ENCODE measurements around the gene NMD3. TPM values are rescaled to one million over a fixed set of nuclear protein-coding genes. Genes with fewer than 3 reads are reported as not detected.

The NMD3 gene
- total and polyA plus RNA-seq, 2 donors from 2014 or later = 24.2 to 55.5 TPM

DNA sequence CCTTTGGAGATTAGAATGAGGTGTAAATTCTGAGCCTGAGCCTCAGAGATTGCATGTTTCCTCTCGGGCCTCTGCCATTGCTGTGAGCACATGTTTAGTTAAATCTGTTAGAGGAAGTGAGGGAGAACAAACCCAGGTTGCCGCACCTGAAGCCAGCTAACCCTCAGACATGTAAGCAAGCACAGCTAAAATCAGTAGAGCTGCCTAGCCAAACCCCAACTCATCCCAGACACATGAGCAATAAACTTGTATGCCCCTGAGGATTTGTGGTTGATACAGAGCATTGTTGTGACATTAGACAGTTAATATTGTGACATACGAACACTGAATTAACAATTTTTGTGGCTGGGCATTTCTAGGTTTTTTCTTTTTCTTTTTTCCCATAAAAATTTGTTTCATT is 41.9 kb downstream of the NMD3 start:
- intact Hi-C loops (cut with DNase I) = no loop called here

DNA sequence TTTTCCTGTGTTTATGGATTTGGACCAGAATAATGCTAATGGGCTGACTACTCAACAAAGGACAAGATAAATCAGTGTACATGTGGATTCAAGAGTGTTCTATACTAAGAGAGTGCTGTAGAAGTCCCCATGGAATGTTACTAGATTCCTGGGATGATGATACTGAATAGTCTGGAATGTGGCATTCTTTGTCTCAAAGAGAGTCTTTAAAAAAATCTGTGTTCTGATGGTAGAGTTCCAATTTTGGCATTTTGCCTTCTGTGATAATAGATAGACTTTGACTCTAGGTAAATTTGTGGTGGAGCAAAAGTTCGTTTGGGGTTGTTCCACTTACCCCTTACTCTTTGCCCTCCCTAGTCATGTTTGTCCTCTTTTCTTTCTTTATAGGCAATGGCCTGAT is 43.7 kb downstream of the NMD3 start:
- H3K9ac ChIP-seq (ENCODE audit: low read length in 3 of 3) = no peak overlapping the region
- H3K27me3 ChIP-seq (ENCODE audit: control insufficient read depth, insufficient read depth, low read length) = no peaks in the 10 kb centered on the region
- no peaks in the 10 kb centered on the region for H3K4me1 ChIP-seq (ENCODE audit: control insufficient read depth in 2 of 3, insufficient read depth in 2 of 3, low read depth in 1 of 3, low read length in 3 of 3)
- H3K9me3 ChIP-seq (ENCODE audit: control insufficient read depth in 2 of 3, insufficient read depth in 1 of 3, low read length in 3 of 3) = no peaks in the 10 kb centered on the region
- no peak overlapping the region for H3K4me3 ChIP-seq (ENCODE audit: low read length in 3 of 3)
- no peak for FAIRE-seq
- intact Hi-C loops (cut with DNase I) = no loop called here
- H3K36me3 ChIP-seq (ENCODE audit: control insufficient read depth in 2 of 3, insufficient read depth in 3 of 3, low read length in 3 of 3) = no peaks in the 10 kb centered on the region
- H3K27ac ChIP-seq (ENCODE audit: low read depth in 2 of 2, low read length in 2 of 2) = no peak overlapping the region
- TF ChIP-seq, protein P1, sequence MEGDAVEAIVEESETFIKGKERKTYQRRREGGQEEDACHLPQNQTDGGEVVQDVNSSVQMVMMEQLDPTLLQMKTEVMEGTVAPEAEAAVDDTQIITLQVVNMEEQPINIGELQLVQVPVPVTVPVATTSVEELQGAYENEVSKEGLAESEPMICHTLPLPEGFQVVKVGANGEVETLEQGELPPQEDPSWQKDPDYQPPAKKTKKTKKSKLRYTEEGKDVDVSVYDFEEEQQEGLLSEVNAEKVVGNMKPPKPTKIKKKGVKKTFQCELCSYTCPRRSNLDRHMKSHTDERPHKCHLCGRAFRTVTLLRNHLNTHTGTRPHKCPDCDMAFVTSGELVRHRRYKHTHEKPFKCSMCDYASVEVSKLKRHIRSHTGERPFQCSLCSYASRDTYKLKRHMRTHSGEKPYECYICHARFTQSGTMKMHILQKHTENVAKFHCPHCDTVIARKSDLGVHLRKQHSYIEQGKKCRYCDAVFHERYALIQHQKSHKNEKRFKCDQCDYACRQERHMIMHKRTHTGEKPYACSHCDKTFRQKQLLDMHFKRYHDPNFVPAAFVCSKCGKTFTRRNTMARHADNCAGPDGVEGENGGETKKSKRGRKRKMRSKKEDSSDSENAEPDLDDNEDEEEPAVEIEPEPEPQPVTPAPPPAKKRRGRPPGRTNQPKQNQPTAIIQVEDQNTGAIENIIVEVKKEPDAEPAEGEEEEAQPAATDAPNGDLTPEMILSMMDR (IDR thresholded peaks at IDR 0.05; ENCODE audit: borderline replicate concordance, extremely low read depth, insufficient read depth) = no peak
- no peak for DNase-seq

More for the DNA sequence above, 41.9 kb downstream of the NMD3 start:
- TF ChIP-seq, protein P1 (IDR thresholded peaks at IDR 0.05; ENCODE audit: borderline replicate concordance, extremely low read depth, insufficient read depth) = no peak
- FAIRE-seq (no peak), DNase-seq (no peak)
- Histone ChIP-seq H3K9me3 (ENCODE audit: control insufficient read depth in 2 of 3, insufficient read depth in 1 of 3, low read length in 3 of 3) (no peaks in the 10 kb centered on the region), H3K36me3 (ENCODE audit: control insufficient read depth in 2 of 3, insufficient read depth in 3 of 3, low read length in 3 of 3) (no peaks in the 10 kb centered on the region), H3K27ac (ENCODE audit: low read depth in 2 of 2, low read length in 2 of 2) (no peak overlapping the region), H3K4me1 (ENCODE audit: control insufficient read depth in 2 of 3, insufficient read depth in 2 of 3, low read depth in 1 of 3, low read length in 3 of 3) (no peaks in the 10 kb centered on the region), H3K9ac (ENCODE audit: low read length in 3 of 3) (no peak overlapping the region), H3K27me3 (ENCODE audit: control insufficient read depth, insufficient read depth, low read length) (no peaks in the 10 kb centered on the region), H3K4me3 (ENCODE audit: low read length in 3 of 3) (no peak overlapping the region)

DNA sequence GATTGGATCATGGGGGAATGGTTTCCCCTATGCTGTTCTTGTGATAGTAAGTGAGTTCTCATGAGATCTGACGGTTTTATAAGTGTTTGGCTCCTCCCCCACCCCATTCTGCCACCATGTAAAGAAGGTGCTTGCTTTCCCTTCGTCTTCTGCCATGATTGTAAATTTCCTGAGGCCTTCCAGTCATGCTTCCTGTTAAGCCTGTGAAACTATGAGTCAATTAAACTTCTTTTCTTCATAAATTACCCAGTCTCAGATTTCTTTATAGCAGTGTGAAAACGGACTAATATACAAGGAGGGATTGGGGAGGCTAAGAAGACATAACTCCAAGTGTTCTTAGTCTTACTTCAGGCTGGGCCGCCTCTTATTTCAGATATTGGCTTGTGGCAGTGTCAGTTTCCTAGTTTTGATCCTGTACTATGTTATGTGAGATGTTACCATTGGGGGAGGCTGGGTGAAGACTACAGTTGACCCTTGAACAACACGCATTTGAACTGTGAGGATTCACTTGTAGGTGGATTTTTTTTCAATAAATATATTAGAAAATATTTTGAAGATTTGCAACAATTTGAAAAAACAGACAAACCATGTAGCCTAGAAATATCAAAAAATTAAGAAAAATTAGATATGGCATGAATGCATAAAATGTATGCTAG is 44.9 kb downstream of the NMD3 start:
- H3K36me3 ChIP-seq (ENCODE audit: control insufficient read depth in 2 of 3, insufficient read depth in 3 of 3, low read length in 3 of 3) = no peaks in the 10 kb centered on the region
- no peak for FAIRE-seq

More for the DNA sequence above, 44.9 kb downstream of the NMD3 start:
- no peaks in the 10 kb centered on the region for H3K27me3 ChIP-seq (ENCODE audit: control insufficient read depth, insufficient read depth, low read length)
- no peak overlapping the region for H3K9ac ChIP-seq (ENCODE audit: low read length in 3 of 3)
- DNase-seq = no peak
- no peak overlapping the region for H3K4me3 ChIP-seq (ENCODE audit: low read length in 3 of 3)
- TF ChIP-seq, protein P1 (IDR thresholded peaks at IDR 0.05; ENCODE audit: borderline replicate concordance, extremely low read depth, insufficient read depth) = no peak
- no peaks in the 10 kb centered on the region for H3K4me1 ChIP-seq (ENCODE audit: control insufficient read depth in 2 of 3, insufficient read depth in 2 of 3, low read depth in 1 of 3, low read length in 3 of 3)
- H3K9me3 ChIP-seq (ENCODE audit: control insufficient read depth in 2 of 3, insufficient read depth in 1 of 3, low read length in 3 of 3) = no peaks in the 10 kb centered on the region
- no peak overlapping the region for H3K27ac ChIP-seq (ENCODE audit: low read depth in 2 of 2, low read length in 2 of 2)
- intact Hi-C loops (cut with DNase I) = no loop called here

All from kidney (tissue), 14 donors.